NCI-H1417 treated with DMSO at 0.1 percent for 48 hours (cell line): Measurements from ENCODE around the gene DIP2B.

Source experiments
- DNase-seq: peaks from one replicate; lab custom pipeline; 2025; lab: John Stamatoyannopoulos, UW

DIP2B gene

DNA sequence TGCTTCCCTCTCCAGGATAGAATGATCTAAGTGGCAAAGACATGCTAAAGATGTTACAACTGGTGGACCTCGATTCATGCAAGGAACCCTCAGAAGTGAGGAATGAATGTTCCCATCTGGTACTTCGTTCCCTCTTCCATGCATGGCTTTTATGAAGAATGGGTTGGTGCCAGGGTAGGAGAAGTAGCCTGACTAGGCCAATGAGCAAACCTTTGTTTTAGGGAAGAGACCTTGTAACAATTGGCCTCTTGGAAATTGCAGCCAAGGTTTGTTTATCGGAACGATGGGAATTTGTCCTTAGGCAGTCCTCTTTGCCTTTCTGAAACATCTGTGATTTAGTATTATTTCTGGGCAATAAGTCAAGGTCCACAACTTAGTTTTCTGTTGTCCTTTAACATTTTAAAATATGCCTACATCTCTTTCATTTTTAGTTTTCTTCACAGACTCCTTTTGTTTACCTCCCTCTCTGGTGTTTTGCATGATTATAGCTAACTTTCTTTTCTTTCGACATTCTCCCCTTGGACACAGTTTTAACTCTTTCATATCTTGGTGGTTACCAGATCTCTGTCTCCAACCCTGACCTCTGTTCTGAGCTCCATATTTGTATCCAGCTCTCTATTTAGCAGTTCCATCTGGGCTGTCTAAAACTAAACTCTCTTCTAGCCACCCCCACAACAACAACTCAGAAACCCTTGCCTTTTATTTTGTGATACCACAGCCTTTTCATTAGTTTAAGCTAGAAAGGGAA lies 70.0 kb downstream of the DIP2B start:
- DNase-seq, result no peak

- DNase-seq, result no peak
Observed at GRCh38 chr12:50579757-50580267, 75.0 kb downstream of the DIP2B start.

- no peak for DNase-seq
Observed at GRCh38 chr12:50580436-50580835, 75.7 kb downstream of the DIP2B start.

GRCh38 chr12:50581226-50582184 lies 76.7 kb downstream of the DIP2B start:
- DNase-seq, result no peak

- no peak for DNase-seq
Observed at GRCh38 chr12:50584135-50584534, 79.3 kb downstream of the DIP2B start.

DNA sequence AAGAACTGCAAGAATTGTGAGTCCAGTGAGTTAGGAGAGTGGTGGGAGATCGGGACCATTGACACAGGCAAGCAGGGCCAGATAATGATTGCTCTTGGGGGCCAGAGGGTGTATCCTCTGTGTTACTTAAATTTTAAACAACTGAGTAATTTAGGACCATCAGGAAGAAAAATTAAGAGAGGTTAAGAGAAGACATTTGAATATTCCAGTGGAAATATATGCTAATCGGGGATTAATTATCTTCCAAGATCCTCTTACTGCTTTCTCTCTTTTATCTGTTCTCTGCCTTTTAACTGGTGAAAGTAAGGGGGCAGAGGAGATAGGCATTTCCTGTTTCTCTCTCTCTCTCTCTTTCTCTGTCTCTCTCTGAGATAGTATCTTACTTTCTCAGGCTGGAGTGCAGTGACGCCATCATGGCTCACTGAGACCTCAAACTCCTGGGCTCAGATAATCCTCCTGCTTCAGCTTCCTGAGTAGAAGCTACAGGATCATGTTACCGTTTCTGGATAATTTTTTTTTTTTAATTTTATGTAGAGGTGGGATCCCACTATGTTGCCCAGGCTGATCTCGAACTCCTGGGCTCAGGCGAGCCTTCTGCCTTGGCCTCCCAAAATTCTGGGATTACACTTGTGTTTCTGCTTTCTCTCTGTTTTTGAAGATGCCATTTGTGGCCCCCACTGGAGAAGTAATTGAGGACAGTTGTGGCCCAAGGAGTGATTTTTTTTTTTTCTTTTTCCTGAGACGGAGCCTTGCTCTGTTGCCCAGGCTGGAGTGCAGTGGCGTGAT lies 85.1 kb downstream of the DIP2B start:
- no peak for DNase-seq

GRCh38 chr12:50590869-50591268 lies 86.1 kb downstream of the DIP2B start:
- DNase-seq, result no peak

DNA sequence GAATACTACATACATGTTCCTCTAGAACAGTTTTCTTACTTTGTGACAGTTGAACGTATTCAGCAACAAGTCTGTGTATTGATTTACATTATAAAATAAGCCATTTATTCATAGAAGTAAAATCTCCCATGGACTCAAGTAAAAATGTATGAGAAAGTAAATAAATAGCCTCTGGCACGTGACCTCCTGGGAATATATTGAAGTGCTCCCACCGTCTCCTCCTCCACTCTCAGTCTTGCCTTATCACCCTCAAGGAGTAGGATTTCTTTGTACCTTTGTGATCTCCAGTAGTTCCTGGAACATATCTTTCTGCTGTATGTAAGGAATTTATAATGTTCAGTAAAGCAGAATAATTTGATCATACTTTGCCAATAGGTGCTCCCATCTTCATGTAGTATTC lies 90.9 kb downstream of the DIP2B start:
- DNase-seq, result no peak

GRCh38 chr12:50597200-50598195 lies 92.7 kb downstream of the DIP2B start:
- DNase-seq, result no peak

GRCh38 chr12:50598321-50598862 lies 93.6 kb downstream of the DIP2B start:
- no peak for DNase-seq

DNA sequence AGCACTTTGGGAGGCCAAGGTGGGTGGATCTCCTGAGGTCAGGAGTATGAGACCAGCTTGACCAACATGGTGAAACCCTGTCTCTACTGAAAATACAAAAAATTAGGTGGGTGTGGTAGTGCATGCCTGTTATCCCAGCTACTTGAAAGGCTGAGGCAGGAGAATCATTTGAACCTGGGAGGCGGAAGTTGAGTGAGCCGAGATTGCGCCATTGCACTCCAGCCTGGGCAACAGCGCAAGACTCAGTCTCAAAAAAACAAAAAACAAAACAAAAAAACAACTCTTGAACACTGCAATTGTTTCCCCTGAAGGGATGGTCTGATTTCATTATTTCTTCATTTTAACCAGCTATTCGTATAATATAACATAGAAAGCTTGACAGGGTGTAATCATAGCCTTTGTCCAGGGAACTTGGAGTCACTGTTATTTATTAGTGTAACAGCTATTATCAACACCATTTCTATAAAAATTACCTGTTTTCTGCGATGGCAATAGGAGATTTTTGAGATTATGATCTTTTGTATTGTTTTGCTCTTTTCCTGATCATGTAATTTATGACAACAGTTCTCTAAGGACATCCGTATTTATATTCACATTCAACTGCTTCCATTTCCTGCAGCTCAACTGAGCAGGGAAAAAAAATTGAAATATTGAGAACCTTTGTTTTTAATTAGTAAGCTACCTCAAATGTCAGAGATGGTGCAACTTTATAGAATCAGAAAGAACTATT lies 94.7 kb downstream of the DIP2B start:
- no peak for DNase-seq

DNA sequence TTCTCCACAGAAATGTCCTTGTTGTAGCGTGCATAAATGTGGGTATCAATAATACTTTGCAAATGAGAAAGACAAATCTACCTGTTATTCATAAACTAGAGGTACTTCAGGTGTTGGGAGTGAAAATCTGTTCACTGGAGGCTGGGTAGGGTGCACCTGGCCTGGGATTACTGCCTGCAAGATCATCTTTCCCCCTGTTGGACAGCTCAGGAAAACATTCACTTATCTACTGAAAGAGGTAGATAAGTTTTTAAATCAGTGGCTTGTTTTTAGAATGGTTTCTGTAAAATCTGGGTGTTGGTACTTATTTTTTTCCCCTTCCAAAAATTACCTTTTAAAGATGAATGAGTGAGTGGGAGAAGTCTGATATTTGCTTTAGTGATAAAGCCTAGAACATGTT lies 95.6 kb downstream of the DIP2B start:
- DNase-seq, result no peak

DNA sequence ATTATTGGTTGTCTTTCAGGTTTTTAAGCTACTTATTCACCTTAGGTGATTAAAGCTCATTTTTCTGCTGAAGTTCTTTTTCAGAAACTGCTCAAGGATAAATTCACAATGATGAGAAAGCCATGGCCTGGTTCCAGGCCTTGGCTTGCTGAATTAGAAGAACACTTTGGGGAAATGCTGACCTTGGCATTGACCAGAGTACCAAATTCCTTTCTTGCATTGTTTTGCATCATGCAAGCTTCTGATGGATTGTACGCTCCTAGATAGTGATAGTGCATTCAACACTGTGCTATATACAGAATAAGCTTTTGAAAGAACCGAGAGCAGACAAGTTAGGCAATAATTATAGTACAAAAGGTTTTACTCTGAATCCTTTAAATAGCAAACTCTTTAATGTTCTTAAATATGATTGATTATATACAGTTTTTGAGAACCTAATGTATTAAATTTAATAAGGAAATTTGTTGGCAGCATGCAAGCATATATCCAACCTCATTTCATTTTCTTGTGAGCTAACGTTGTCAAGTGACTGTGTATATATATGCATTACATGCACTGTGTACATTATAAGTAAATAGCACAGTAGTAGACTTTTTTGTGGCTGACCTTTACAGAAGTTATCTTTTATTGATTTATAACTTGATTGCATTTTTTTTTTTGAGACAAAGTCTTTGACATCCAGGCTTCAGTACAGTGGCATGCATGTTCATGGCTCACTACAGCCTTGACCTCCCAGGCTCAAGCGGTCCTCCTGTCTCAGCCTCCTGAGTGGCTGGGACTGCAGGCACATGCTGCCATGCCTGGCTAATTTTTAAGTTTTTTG lies 99.2 kb downstream of the DIP2B start:
- no peak for DNase-seq

DNA sequence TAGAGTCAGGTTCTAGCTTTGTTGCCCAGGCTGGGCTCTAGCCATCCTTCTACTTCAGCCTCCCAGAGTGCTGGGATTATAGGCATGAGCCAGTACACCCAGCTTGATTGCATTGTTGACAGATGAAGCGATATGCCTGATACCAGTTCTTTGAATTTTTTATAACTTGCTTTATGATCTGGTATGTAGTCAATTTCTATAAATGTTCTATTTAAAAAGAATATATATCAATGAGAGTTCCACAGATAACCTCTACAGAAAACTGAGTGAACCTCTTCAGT lies 99.8 kb downstream of the DIP2B start:
- no peak for DNase-seq

GRCh38 chr12:50606675-50607375 lies 102.0 kb downstream of the DIP2B start:
- no peak for DNase-seq

DNA sequence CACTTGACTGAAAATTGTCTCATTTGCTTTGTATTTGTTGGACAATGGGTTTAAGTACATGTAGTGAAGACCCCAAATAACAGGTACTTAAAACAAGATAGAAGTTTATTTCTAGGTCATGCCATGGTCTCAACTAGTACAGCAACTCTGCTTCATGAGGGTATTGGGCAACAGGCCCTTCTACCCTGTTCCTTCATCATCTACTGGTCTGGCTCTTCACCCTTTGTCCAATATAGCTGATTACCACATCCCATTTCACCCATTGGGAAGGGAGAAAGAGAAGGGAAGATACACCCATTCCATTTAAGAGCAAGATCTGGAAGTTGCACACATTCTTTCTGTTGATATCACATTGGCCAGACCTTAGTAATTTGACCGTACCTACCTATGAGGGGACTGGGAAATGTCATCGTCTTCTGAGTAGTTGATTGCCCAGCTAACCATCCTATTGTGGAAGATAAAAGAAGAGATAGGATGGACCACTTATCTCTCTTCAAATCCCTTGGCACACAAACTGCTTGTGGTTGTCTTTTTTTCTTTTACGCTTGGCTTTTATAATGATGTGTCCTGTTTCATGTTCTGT lies 104.6 kb downstream of the DIP2B start:
- no peak for DNase-seq

GRCh38 chr12:50610171-50610570 lies 105.4 kb downstream of the DIP2B start:
- DNase-seq, result no peak

- DNase-seq, result no peak
Observed at GRCh38 chr12:50611021-50611744, 106.4 kb downstream of the DIP2B start.
